Esophagus (tissue), 2 donors: Measurements from ENCODE around the gene TMEM144. TPM values are rescaled to one million over a fixed set of nuclear protein-coding genes. Genes with fewer than 3 reads are reported as not detected.

Source experiments
- H3K27ac ChIP-seq, 2 donors: one replicate each; pipeline ENCODE4 v1.5.1; 2013; ENCODE audit warnings: low read depth in 2 of 2, mild to moderate bottlenecking in 2 of 2, inconsistent platforms in 1 of 2, low read length in 1 of 2, moderate library complexity in 1 of 2
- H3K27me3 ChIP-seq, 2 donors: one replicate each; pipeline ENCODE4 v1.6.1; 2013; ENCODE audit warnings: low read length in 2 of 2, control low read depth in 1 of 2, mild to moderate bottlenecking in 1 of 2; ENCODE audit not compliant: insufficient read depth in 2 of 2, control insufficient read depth in 1 of 2
- H3K36me3 ChIP-seq, 2 donors: one replicate each; pipeline ENCODE4 v1.6.1; 2013; ENCODE audit warnings: low read length in 1 of 2; ENCODE audit not compliant: control insufficient read depth in 2 of 2, insufficient read depth in 2 of 2
- H3K4me1 ChIP-seq, 2 donors: one replicate each; pipeline ENCODE4 v1.6.1; 2013; ENCODE audit warnings: low read length in 1 of 2; ENCODE audit not compliant: control insufficient read depth in 2 of 2, insufficient read depth in 2 of 2
- H3K4me3 ChIP-seq, 2 donors: one replicate each; pipeline ENCODE4 v1.5.1; 2013; ENCODE audit warnings: low read length in 2 of 2, mild to moderate bottlenecking in 2 of 2, low read depth in 1 of 2, moderate library complexity in 1 of 2
- H3K9me3 ChIP-seq, 2 donors: one replicate each; pipeline ENCODE4 v1.6.1; 2013; ENCODE audit warnings: mild to moderate bottlenecking in 2 of 2, low read depth in 1 of 2, low read length in 1 of 2, moderate library complexity in 1 of 2; ENCODE audit not compliant: control insufficient read depth in 2 of 2, insufficient read depth in 1 of 2
- WGBS, 2 donors: extraction: QIAGEN DNeasy Blood & Tissue Kit; methylation state at CpG; one replicate each; pipeline ENCODE4 v1.1.7; 2013; 5-methylcytosine and 5-hydroxymethylcytosine counted together
- polyA plus RNA-seq, 2 donors: library from polyadenylated mRNA; stranded (reverse); fragments of 200-250 nt; gene quantifications; one replicate each; pipeline ENCODE4 v1.2.3, GENCODE V29; 2013
- donor health status: healthy with polysubstance abuse.
- donor health status: Bipolar disorder and iron deficiency.

The TMEM144 gene
- polyA plus RNA-seq, 2 donors = 2.7 to 2.9 TPM

DNA sequence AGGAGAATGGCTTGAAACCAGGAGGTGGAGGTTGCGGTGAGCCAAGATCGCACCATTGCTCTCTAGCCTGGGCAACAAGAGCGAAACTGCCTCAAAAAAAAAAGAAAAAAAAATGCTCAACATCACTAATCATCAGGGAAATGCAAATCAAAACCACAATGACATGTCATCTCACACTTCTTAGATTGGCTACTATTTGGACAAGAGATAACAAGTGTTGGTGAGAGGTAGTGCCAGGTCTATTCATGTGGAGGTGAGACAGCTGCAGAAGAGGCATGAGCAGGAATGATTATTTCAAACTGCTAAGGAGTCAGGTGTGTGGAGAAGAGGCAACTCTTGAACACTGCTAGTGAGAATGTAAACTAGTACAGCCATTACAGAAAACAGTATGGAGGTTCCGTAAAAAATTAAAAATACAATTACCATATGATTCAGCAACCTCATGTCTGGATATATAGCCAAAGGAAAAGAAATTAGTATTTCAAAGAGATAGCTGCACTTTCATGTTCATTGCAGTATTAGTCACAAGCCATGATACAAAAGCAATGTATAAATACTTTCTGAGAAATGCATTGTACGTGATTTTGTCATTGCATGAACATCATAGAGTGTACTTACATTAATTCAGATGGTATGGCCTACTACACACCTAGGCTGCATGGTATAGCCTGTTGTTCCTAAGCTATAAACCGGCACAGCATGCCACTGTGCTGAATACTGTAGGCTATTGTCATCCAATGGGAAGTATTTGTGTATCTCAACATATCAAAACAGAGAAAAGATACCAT is 75.3 kb downstream of the TMEM144 start:
- Histone ChIP-seq H3K36me3 (no peaks in the 10 kb centered on the region), H3K4me1 (no peaks in the 10 kb centered on the region), H3K27ac (no peak overlapping the region), H3K9me3 (no peaks in the 10 kb centered on the region), H3K4me3 (no peak overlapping the region), H3K27me3 (no peaks in the 10 kb centered on the region)
- WGBS, 2 donors = 86 to 91% methylated on average over 6 of the region's 6 CpGs

GRCh38 chr4:158290912-158291311 is 80.6 kb downstream of the TMEM144 start:
- WGBS, 2 donors = 78 to 83% methylated on average over 6 of the region's 6 CpGs
- H3K4me1 ChIP-seq = no peaks in the 10 kb centered on the region
- H3K9me3 ChIP-seq = peaks cover 0 to 5% of the 10 kb centered on the region in 2 donors
- H3K27ac ChIP-seq = no peak overlapping the region
- no peaks in the 10 kb centered on the region for H3K27me3 ChIP-seq
- H3K36me3 ChIP-seq = no peaks in the 10 kb centered on the region
- H3K4me3 ChIP-seq = no peak overlapping the region

- Histone ChIP-seq H3K4me1 (no peaks in the 10 kb centered on the region), H3K9me3 (peaks cover 0 to 5% of the 10 kb centered on the region in 2 donors), H3K36me3 (no peaks in the 10 kb centered on the region), H3K4me3 (no peak overlapping the region), H3K27me3 (no peaks in the 10 kb centered on the region), H3K27ac (no peak overlapping the region)
- 86 to 88% methylated on average over 11 of the region's 11 CpGs for WGBS, 2 donors
These were observed 81.2 kb downstream of the TMEM144 start for GRCh38 chr4:158291334-158292055.

- H3K27me3 ChIP-seq = no peaks in the 10 kb centered on the region
- H3K27ac ChIP-seq = no peak overlapping the region
- 89 to 91% methylated on average over 3 of the region's 3 CpGs for whole genome bisulfite sequencing, 2 donors
- H3K36me3 ChIP-seq = no peaks in the 10 kb centered on the region
- H3K4me3 ChIP-seq = no peak overlapping the region
- no peaks in the 10 kb centered on the region for H3K4me1 ChIP-seq
- peaks cover 0 to 5% of the 10 kb centered on the region in 2 donors for H3K9me3 ChIP-seq
These were observed 81.9 kb downstream of the TMEM144 start for GRCh38 chr4:158292156-158292555.

DNA sequence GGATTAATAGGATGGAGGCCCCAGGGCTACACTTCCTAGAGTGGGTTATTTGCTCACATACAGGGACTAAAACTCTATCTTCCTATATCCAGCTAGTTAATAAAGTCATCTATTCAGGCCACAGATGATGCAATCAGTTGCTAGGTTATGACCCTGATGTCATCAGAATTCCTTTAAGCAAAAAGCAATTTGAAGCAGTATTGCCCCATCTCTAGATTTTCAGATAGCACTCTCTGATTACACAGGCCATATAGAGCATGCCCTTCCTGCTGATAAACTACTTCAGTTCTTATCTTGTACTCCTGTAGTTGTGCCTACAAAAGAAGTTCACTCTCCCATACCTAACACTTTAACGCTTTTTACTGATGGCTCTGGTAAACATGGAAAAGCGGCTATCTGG is 84.8 kb downstream of the TMEM144 start:
- Histone ChIP-seq H3K4me1 (no peaks in the 10 kb centered on the region), H3K36me3 (no peaks in the 10 kb centered on the region), H3K27me3 (no peaks in the 10 kb centered on the region), H3K4me3 (no peak overlapping the region), H3K9me3 (peaks cover 0 to 5% of the 10 kb centered on the region in 2 donors), H3K27ac (no peak overlapping the region)
- 87 to 94% methylated on average over 2 of the region's 2 CpGs for WGBS, 2 donors

- Histone ChIP-seq H3K4me1 (no peaks in the 10 kb centered on the region), H3K27ac (no peak overlapping the region), H3K36me3 (no peaks in the 10 kb centered on the region), H3K27me3 (no peaks in the 10 kb centered on the region), H3K4me3 (no peak overlapping the region), H3K9me3 (peaks cover 0 to 2% of the 10 kb centered on the region in 2 donors)
- WGBS, 2 donors = 62 to 82% methylated on average over 3 of the region's 3 CpGs
These were observed 87.6 kb downstream of the TMEM144 start for GRCh38 chr4:158297866-158298265.

DNA sequence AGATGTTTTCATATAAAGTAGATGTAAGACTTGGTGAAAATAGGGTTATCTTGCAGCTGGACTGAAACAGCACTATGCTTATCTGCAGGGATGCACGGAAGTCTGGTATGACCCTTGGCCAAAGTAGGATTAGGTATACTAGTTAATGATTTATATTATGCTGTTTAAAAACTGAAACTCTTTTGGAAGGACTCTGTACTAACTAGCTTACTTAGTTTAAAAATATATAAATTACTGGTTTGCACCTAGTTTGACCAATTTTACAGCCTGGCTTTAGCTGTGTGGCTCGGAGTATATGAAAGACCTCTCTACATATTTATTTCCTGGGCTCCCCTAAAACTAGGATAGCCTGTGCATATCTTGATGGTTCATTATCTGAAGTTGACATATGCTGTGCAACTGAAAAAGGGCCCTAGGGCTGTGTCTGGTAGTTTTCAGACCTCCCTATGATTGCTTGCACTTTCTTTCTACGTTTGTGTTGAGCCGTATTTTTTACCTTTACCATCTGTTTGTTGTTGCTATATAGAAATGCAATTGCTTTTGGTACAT is 89.2 kb downstream of the TMEM144 start:
- Histone ChIP-seq H3K9me3 (no peaks in the 10 kb centered on the region), H3K4me1 (no peaks in the 10 kb centered on the region), H3K4me3 (no peak overlapping the region), H3K36me3 (no peaks in the 10 kb centered on the region), H3K27me3 (no peaks in the 10 kb centered on the region), H3K27ac (no peak overlapping the region)
- 48 to 67% methylated on average over 4 of the region's 4 CpGs for WGBS, 2 donors

- Histone ChIP-seq H3K4me1 (no peaks in the 10 kb centered on the region), H3K36me3 (no peaks in the 10 kb centered on the region), H3K4me3 (no peak overlapping the region), H3K9me3 (no peaks in the 10 kb centered on the region), H3K27ac (no peak overlapping the region), H3K27me3 (no peaks in the 10 kb centered on the region)
- WGBS, 2 donors = 30 to 34% methylated on average over 3 of the region's 3 CpGs
These were observed 89.7 kb downstream of the TMEM144 start for GRCh38 chr4:158300012-158300411.

DNA sequence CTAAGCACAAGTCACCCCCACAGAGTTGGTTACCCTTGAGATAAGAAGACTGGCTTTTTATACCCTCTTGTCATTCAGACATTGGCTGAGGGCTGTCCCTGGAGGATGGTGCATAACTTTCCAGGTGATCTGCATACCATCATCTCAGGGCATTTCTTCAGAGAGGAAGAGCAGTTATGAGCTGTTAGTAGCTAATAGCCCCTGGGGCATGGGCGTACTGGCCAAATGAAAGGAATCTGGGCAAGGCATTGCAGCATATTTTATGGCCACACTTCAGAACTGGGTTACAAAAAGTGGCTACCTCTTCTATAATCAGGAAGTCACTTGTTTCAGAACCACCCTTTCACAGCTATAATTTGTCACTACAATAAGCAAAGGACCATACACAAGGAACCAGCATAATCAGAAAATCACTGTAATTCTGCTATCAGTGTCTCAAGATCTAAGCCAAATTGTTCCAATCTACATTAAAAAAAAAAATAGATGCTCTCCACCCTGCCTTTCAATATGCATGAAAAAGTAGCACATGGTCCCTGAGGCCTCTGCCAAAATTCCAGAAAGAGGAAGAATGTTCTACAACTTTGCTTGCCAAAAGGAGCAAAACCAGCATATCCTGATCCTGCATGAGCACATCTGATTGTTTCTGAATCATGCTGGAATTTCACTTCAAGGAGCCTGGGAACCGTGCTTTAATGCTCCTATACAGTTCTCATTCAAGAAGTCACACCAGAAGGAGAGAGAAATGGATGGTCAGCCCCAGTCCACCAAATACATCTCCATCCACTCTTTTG is 92.0 kb downstream of the TMEM144 start:
- no peaks in the 10 kb centered on the region for H3K4me1 ChIP-seq
- no peaks in the 10 kb centered on the region for H3K9me3 ChIP-seq
- 41 to 62% methylated on average over 2 of the region's 2 CpGs for WGBS, 2 donors
- H3K27me3 ChIP-seq = no peaks in the 10 kb centered on the region
- no peak overlapping the region for H3K27ac ChIP-seq
- no peak overlapping the region for H3K4me3 ChIP-seq
- H3K36me3 ChIP-seq = no peaks in the 10 kb centered on the region
